ENCODE data around the gene CYP2R1.

DNA sequence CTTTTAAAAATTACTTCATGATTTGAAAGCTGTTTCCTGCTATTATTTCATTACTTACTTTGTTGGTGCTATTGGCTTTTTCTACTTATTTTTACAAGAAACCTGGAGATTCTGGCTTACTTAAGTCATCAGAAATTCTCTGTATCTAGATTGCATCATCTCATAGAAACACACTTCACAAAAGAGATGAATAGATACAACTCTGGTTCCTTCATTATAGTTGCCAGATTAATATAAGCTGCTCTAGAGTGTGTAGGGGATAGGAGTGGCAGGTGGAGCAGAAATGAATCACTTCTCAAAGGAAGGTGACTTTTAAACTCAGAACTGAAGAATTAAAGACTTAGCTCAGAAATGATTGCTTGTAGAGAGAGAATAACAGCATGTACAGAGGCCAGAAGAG lies 20.0 kb downstream of the CYP2R1 start:
- TF ChIP-seq CTCF (IDR thresholded peaks at IDR 0.05; ENCODE audit: borderline replicate concordance, extremely low read depth, low read length, poor library complexity, severe bottlenecking) (no peak), EZH2 (IDR thresholded peaks at IDR 0.05; ENCODE audit: borderline replicate concordance, low read depth, low read length, severe bottlenecking) (no peak)
